ENCODE results near the gene PPP1R14B.

PPP1R14B gene

GRCh38 chr11:64245401-64245796, 1.3 kb downstream of the PPP1R14B start:
- peak in 1 of 2 experiments; percentile 40 for DNase-seq

GRCh38 chr11:64244966-64245365, 1.8 kb downstream of the PPP1R14B start:
- no peak for DNase-seq

- DNase-seq = no peak
Observed at GRCh38 chr11:64244107-64244506, 2.6 kb downstream of the PPP1R14B start.

DNA sequence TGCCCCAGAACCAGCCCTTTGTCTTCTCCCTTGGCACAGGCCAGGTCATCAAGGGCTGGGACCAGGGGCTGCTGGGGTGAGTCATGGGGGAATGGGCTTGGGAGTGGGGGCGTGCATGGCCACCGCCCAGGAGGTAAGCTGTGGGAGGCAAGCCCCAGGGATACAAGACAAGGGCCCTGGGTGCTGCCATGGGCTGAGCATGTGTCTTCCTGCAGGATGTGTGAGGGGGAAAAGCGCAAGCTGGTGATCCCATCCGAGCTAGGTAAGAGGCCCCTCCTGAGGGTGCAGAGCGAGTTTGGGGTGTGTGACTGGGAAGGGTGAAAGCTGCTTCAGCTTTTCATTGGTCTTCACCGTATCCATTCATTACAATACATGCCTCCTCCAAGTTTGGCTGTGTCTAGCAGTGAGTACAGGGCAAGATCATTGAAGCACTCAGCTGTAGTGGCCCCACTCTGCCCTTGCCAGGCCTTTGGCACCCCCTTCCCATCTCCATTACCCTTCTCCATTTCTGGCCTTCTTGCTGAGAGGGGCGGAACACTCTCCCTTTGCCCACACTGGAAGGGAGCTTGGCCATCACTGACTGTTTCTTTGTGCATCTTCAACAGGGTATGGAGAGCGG, 3.4 kb downstream of the PPP1R14B start:
- DNase-seq = no peak

GRCh38 chr11:64241491-64242374, 5.0 kb downstream of the PPP1R14B start:
- peak in 1 of 2 experiments; percentile 61 for DNase-seq

DNA sequence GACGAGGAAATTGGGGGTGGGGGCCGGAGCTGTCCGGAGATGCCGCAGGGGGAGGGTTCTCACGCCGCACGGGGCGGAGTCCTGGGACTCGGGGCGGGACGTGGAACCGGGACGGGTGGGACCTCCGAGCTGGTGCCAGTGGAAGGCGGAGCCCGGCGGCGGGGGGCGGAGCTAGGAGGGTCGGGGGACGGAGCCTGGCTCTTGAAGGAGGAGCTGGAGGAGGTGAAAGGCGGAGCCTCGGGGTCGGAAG, 5.6 kb downstream of the PPP1R14B start:
- peak; percentile 98 to 99 for DNase-seq

DNA sequence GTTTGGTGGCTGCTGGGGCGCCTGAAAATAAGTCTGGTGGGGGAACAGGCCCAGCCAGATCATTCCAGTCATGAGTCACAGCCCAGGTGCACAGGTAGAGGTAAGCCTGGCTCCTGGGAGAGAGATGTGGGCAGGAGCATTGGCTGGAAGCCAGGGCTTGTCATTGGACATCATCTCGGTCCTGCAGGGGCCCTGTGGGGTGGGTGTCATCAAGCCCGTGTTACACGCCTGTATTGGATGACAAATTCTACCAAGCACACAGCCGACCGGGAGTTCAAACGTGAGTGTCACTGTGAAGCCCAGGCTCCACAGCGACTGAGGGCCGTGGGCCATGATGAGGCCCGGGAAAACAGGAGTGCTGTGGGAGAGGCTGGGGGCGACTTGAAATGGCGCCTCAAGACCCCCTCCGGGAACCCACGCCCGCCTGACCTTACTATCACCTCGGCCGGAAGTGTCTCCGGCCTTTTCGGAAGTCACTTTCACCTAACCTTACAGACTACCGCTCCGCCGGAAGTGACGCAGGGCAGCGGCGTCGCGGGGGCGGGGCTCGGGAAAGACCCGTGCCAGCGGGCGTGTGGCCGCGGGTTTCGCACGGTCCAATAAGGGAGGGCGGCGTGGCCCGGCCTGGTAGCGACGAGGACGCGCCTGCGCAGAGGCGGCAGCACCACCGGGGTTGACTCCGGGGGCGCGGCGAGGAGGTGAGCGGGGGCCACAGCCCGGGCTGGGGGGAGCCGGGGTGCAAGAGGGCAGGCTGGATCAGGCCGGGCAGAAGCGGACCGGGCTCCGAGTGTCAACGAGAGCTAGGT, 6.1 kb downstream of the PPP1R14B start, which contains the start of gene FKBP2:
FKBP2 (plus strand) TSS at position 661 of the 806 bp plus-strand sequence. CDS start 1,293 bp downstream, outside the sequence.
- peak; percentile 96 to 99 for DNase-seq

GRCh38 chr11:64239662-64240434, 6.9 kb downstream of the PPP1R14B start:
- DNase-seq = no peak

- DNase-seq = no peak
Observed at GRCh38 chr11:64238999-64239398, 7.7 kb downstream of the PPP1R14B start.

GRCh38 chr11:64238076-64238475, 8.7 kb downstream of the PPP1R14B start:
- DNase-seq = no peak

- no peak for DNase-seq
Observed at GRCh38 chr11:64237484-64237951, 9.2 kb downstream of the PPP1R14B start.

GRCh38 chr11:64235437-64236161, 11.1 kb downstream of the PPP1R14B start:
- no peak for DNase-seq

DNA sequence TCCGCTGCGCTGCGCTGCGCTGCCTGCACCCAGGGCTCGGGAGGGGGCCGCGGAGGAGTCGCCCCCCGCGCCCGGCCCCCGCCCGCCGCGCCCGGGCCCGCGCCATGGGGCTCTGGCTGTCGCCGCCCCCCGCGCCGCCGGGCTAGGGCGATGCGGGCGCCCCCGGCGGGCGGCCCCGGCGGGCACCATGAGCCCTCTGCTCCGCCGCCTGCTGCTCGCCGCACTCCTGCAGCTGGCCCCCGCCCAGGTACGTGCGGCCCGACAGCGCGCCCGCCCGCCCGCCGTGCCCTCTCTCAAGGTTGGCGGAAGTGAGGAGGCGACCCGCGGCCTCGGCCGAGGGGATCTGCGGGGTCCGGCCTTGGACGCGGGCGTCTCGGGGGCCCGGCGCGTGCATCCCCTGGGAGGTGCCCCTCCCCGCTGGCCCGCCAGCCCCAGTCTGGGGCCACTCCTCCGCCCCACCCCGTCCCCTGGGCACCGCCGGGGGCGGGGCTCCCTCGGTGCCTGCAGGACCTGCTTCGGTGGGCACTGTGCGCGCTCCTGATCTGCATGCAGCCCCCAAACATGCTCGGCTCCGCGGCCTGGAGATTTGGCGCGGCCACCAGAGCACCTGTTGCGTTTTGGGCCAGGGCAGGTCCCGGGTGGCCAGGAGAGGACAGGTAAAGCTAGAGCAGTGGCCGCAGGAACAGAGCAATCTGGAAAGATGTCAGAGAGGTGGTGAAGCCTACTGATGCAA, 11.9 kb downstream of the PPP1R14B start:
- DNase-seq = peak in 1 of 2 experiments; percentile 59

DNA sequence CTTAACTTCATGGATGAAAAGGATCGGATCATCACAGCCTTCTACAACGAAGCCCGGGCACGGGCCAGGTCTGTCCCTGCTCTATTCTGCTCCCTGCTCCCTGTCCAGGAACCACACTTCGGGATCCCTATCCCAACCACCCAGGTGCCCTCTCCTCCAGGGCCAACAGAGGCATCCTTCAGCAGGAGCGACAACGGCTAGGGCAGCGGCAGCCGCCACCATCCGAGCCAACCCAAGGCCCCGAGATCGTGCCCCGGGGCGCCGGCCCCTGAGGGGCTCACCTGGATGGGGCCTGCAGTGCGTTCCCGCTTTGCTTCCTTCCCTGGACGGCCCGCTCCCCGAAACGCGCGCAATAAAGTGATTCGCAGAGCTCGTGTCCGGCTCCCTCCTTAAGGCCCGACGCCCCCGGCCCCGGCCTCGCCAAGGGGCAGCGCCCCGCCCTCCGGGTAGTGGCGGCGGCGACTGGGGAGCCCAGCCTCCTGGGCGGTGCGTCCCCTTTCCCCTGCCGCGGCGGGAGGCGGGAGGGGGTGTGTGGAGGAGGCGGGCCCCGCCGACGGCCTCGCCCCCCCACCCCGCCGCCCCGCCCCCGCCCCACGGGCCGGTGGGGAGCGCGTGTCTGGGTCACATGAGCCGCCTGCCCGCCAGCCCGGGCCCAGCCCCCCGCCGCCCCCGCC, 12.7 kb downstream of the PPP1R14B start, which contains the start of gene VEGFB:
VEGFB (plus strand) TSS at position 672 of the 674 bp plus-strand sequence. CDS start 250 bp downstream, outside the sequence.
- peak in 1 of 2 experiments; percentile 70 for DNase-seq

GRCh38 chr11:64232967-64233315, 13.8 kb downstream of the PPP1R14B start:
- no peak for DNase-seq

DNA sequence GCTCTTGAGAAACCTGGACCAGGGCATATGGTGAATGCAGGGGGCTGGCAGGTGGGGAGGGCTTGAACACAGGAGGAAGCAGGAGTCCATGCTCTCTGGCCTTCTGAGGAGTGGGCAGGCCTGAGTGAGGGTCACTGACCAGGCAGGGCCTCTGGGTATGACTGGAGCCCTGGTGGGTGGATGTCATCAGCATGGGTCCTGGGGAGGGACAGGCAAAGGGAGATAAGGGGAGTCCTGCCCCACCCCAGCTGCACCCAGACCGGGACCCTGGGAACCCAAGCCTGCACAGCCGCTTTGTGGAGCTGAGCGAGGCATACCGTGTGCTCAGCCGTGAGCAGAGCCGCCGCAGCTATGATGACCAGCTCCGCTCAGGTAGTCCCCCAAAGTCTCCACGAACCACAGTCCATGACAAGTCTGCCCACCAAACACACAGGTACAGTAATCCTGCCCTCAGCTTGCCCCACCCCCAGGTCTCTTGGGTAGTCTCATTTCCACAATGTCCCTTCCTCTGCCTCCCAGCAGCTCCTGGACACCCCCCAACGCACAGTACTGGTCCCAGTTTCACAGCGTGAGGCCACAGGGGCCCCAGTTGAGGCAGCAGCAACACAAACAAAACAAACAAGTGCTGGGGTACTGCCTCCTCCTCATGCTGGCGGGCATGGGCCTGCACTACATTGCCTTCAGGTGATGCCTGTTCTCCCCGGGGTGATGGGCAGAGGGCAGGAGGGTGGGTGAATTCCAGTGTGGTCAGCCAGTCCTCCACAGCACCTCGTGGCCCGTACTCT, 14.4 kb downstream of the PPP1R14B start:
- DNase-seq = no peak

DNA sequence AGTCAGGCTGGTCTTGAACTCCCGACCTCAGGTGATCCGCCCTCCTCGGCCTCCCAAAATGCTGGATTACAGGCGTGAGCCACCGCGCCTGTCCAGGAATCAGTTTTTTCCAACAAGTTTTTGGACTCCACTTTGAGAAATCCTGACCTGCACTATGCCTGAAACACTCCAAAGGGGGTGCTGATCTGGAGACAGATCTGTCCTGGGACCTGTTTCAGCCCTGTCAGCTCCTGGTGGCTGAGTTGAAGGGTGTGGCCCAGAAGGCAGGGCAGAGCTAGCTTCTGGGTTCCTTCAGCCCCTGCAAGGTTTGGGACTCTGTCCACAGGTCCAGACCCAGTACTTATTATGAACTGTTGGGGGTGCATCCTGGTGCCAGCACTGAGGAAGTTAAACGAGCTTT, 15.2 kb downstream of the PPP1R14B start:
- no peak for DNase-seq

DNA sequence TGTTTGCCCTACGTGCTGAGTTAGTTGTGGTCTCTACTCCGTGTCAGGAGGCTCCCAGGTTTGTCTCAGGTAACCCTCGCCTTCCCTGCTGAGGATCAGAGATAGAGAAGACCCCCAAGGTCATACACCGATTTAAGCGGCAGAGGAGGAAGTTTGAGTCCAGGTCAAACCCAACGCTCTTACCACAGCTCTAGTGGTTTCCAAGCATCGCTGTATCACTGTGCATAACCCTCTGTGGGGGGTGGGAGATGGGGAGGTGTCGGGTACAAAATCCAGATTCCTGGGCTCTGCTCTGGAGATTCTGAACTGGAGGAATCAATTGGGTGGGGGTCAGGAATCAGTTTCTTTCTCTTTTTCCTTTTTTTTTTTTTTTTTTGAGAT, 15.8 kb downstream of the PPP1R14B start:
- DNase-seq = no peak

GRCh38 chr11:64230171-64230984, 16.4 kb downstream of the PPP1R14B start, which contains the start of gene DNAJC4:
TSS of gene DNAJC4 (plus strand) at chr11:64230548. CDS start at chr11:64230855, 307 bp downstream.
- DNase-seq = peak; percentile 90 to 94
